GM12878 (cell line): ENCODE results near the gene GRM5. TPM values are rescaled to one million over a fixed set of nuclear protein-coding genes. Genes with fewer than 3 reads are reported as not detected.

Experiments used
- ATAC-seq: fragments of 200-7000 bp; cut with Tn5 transposase; 3 replicates; pipeline ENCODE4 v1.9.1; 2020; ENCODE audit warnings: mild to moderate bottlenecking, moderate library complexity
- BruUV-seq: library from RNA; stranded (reverse); fragments of 400-500 nt; replicated peaks from 2 replicates; lab custom pipeline; 2021; lab: Mats Ljungman, UMichigan
- CTCF ChIA-PET: fragments of 300-600 bp; sonication (Branson Sonifier 250); formaldehyde crosslinking; extraction: SDS; loops from one replicate; lab custom pipeline; 2021; ENCODE audit warnings: inconsistent platforms; lab: Yijun Ruan, JAX
- POLR2A ChIA-PET: fragments of 350-600 bp; formaldehyde crosslinking; extraction: SDS; loops from one replicate; lab custom pipeline; 2021; ENCODE audit warnings: inconsistent platforms; lab: Charles Lee
- RAD21 ChIA-PET: fragments of 300-600 bp; sonication (Branson Sonifier 250); formaldehyde crosslinking; loops from one replicate; lab custom pipeline; 2023; ENCODE audit warnings: antibody characterized with exemption; ENCODE audit not compliant: unreplicated experiment; lab: Charles Lee
- SMC1A ChIA-PET: fragments of 300-600 bp; sonication (Branson Sonifier 250); formaldehyde crosslinking; loops from one replicate; lab custom pipeline; 2023; ENCODE audit not compliant: unreplicated experiment, uncharacterized antibody; lab: Charles Lee
- DNase-seq: peaks from one replicate; pipeline ENCODE4 v3.0.0-alpha.2; 2011; ENCODE audit warnings: low read depth, low spot score
- FAIRE-seq: peaks from 3 replicates; lab custom pipeline; 2011; peaks lifted over from hg19 to GRCh38; lab: Jason Lieb, UNC
- H2AFZ ChIP-seq: 2 replicates; pipeline ENCODE4 v1.6.0; 2011; ENCODE audit warnings: low read depth, low read length, control low read depth; ENCODE audit not compliant: control insufficient read depth
- H3K27ac ChIP-seq: 2 replicates; pipeline ENCODE4 v1.5.1; 2011; ENCODE audit warnings: control low read depth; ENCODE audit not compliant: control insufficient read depth, insufficient read depth
- H3K27me3 ChIP-seq, 2 experiments: replicated peaks in 1 of 2; 2 replicates each; pipeline versions ENCODE4 v1.6.0 to v1.6.1; 2011; ENCODE audit warnings: low read length in 1 of 2; ENCODE audit not compliant: control insufficient read depth in 2 of 2, insufficient read depth in 2 of 2
- H3K36me3 ChIP-seq, 2 experiments: 2 replicates each; pipeline ENCODE4 v1.5.1; 2011; ENCODE audit warnings: low read length in 1 of 2; ENCODE audit not compliant: control insufficient read depth in 2 of 2, insufficient read depth in 2 of 2
- H3K4me1 ChIP-seq: 2 replicates; pipeline ENCODE4 v1.6.1; 2011; ENCODE audit warnings: mild to moderate bottlenecking, low read length, moderate library complexity, mixed read lengths; ENCODE audit not compliant: control insufficient read depth, insufficient read depth
- H3K4me2 ChIP-seq: 2 replicates; pipeline ENCODE4 v1.6.0; 2011; ENCODE audit warnings: control low read depth; ENCODE audit not compliant: control insufficient read depth, insufficient read depth
- H3K4me3 ChIP-seq: fragments of 200-600 bp; sonication (generic); 2 replicates; pipeline ENCODE4 v1.5.1; 2016
- H3K79me2 ChIP-seq: 2 replicates; pipeline ENCODE4 v1.6.0; 2011; ENCODE audit warnings: low read length; ENCODE audit not compliant: control insufficient read depth, insufficient read depth
- H3K9ac ChIP-seq: 2 replicates; pipeline ENCODE4 v1.8.0; 2011; ENCODE audit warnings: low read length, control low read depth, mixed read lengths; ENCODE audit not compliant: control insufficient read depth, insufficient read depth
- H3K9me3 ChIP-seq: replicated peaks from 3 replicates; pipeline ENCODE4 v1.5.1; 2011; ENCODE audit warnings: mild to moderate bottlenecking, low read length; ENCODE audit not compliant: control insufficient read depth, insufficient read depth
- H4K20me1 ChIP-seq: 2 replicates; pipeline ENCODE4 v1.6.0; 2011; ENCODE audit not compliant: control insufficient read depth, insufficient read depth
- GATAD2B ChIP-seq: fragments of 450-650 bp; conservative IDR thresholded peaks from 2 replicates; pipeline ENCODE4 v1.6.1; 2017; ENCODE audit warnings: low read depth, mild to moderate bottlenecking, moderate library complexity
- KAT2A ChIP-seq: conservative IDR thresholded peaks from 2 replicates; pipeline ENCODE4 v1.6.1; 2011; ENCODE audit warnings: low read depth, low read length; ENCODE audit not compliant: control insufficient read depth
- ZNF24 ChIP-seq: fragments of 450-650 bp; IDR thresholded peaks from 2 replicates; pipeline ENCODE4 v1.6.1; 2017; ENCODE audit warnings: antibody characterized with exemption, mild to moderate bottlenecking
- WGBS: methylation state at CpG from one replicate; pipeline ENCODE4 v1.1.6; 2016; ENCODE audit warnings: low lambda C conversion rate; ENCODE audit not compliant: insufficient replicate concordance, insufficient coverage; ENCODE audit errors: missing lambda C conversion rate; 5-methylcytosine and 5-hydroxymethylcytosine counted together
- in situ Hi-C: fragments of 300-500 bp; cut with MboI; formaldehyde crosslinking; loops from 9 replicates; pipeline ENCODE4 v1.14.3; 2018; ENCODE audit warnings: mixed read lengths
- intact Hi-C: fragments of 100-400 bp; cut with micrococcal nuclease; formaldehyde crosslinking; loops from one replicate; pipeline ENCODE4 v1.14.2; 2022; ENCODE audit not compliant: unreplicated experiment
- polyA plus RNA-seq, 11 experiments: library from polyadenylated mRNA; depleted of rRNA in 4 of 11; unstranded in 6 of 11; stranded (reverse) in 5 of 11; fragments of >200 nt; fragmentation: Nextera tagmentation in 4 of 11; fragmentation: Illumina TruSeq in 1 of 11; extraction: Ambion mirVana in 4 of 11; extraction: Trizol in 1 of 11; gene quantifications; 1 replicate in 1 of 11; 2 replicates in 10 of 11; pipeline versions ENCODE4 v1.2.1 to v1.2.3, GENCODE V29; 2011 to 2016; ENCODE audit warnings: inconsistent platforms in 2 of 11, missing spikeins in 2 of 11, low read depth in 1 of 11
- total RNA-seq, 4 experiments: library from RNA; depleted of rRNA in 3 of 4; stranded (reverse); fragments of >200 nt in 3 of 4; fragmentation: Illumina TruSeq in 1 of 4; extraction: Trizol in 1 of 4; gene quantifications; 2 replicates each; pipeline versions ENCODE4 v1.2.1 to v1.2.3, GENCODE V29; 2013 to 2021
- TF ChIP-seq, protein P1 (sequence below): fragments of 450-650 bp; IDR thresholded peaks from 2 replicates; pipeline ENCODE4 v1.6.1; 2016; ENCODE audit warnings: mild to moderate bottlenecking, moderate library complexity, borderline replicate concordance
- TF ChIP-seq, protein P2 (sequence below): fragments of 450-650 bp; formaldehyde crosslinking; IDR thresholded peaks from 2 replicates; pipeline ENCODE4 v1.4.0; 2020; ENCODE audit warnings: mild to moderate bottlenecking, moderate library complexity
- TF ChIP-seq, protein P3 (sequence below): fragments of 450-650 bp; IDR thresholded peaks from 2 replicates; pipeline ENCODE4 v1.6.1; 2017; ENCODE audit warnings: antibody characterized with exemption, mild to moderate bottlenecking, moderate library complexity
- TF ChIP-seq, protein P4 (sequence below): IDR thresholded peaks from 2 replicates; pipeline ENCODE4 v1.6.1; 2011; ENCODE audit warnings: low read depth, low read length, improper control_type of control experiment, borderline replicate concordance

The GRM5 gene
- total and polyA plus RNA-seq, 10 of the 15 experiments (the other 5 are each of a cell fraction or from before 2014, with no cell fraction given) = not detected

- no peak overlapping the region for H3K27ac ChIP-seq
- H4K20me1 ChIP-seq = no peaks in the 10 kb centered on the region
- 71% methylated on average over 11 of the region's 11 CpGs for WGBS
- ATAC-seq = no peak
- ChIA-PET RAD21 (no interaction called here), POLR2A (no interaction called here), CTCF (interaction anchor here (1.3 kb wide), 1 partner anchor 10 kb away, joined by 3 read pairs; no protein-coding TSS in a partner anchor), SMC1A (interaction anchor here (1.4 to 1.5 kb wide), 2 partner anchors 7 to 32 kb away, joined by 3 to 4 read pairs; no protein-coding TSS in a partner anchor)
- H3K9me3 ChIP-seq = no peaks in the 10 kb centered on the region
- H3K4me1 ChIP-seq = no peaks in the 10 kb centered on the region
- intact Hi-C loops = no loop called here
- no peak for DNase-seq
- no peaks in the 10 kb centered on the region for H3K79me2 ChIP-seq
- peaks cover 7 to 9% of the 10 kb centered on the region in 2 experiments; a peak in 3 of 4 replicates for H3K27me3 ChIP-seq
- no TSS peak for BruUV-seq
- H3K36me3 ChIP-seq = no peaks in the 10 kb centered on the region
- no peak overlapping the region for H3K4me2 ChIP-seq
- H3K9ac ChIP-seq = no peak overlapping the region
- in situ Hi-C loops = no loop called here
- H3K4me3 ChIP-seq = no peak overlapping the region
- no peak overlapping the region for H2AFZ ChIP-seq
- no peak for FAIRE-seq
- TF ChIP-seq, protein P1, sequence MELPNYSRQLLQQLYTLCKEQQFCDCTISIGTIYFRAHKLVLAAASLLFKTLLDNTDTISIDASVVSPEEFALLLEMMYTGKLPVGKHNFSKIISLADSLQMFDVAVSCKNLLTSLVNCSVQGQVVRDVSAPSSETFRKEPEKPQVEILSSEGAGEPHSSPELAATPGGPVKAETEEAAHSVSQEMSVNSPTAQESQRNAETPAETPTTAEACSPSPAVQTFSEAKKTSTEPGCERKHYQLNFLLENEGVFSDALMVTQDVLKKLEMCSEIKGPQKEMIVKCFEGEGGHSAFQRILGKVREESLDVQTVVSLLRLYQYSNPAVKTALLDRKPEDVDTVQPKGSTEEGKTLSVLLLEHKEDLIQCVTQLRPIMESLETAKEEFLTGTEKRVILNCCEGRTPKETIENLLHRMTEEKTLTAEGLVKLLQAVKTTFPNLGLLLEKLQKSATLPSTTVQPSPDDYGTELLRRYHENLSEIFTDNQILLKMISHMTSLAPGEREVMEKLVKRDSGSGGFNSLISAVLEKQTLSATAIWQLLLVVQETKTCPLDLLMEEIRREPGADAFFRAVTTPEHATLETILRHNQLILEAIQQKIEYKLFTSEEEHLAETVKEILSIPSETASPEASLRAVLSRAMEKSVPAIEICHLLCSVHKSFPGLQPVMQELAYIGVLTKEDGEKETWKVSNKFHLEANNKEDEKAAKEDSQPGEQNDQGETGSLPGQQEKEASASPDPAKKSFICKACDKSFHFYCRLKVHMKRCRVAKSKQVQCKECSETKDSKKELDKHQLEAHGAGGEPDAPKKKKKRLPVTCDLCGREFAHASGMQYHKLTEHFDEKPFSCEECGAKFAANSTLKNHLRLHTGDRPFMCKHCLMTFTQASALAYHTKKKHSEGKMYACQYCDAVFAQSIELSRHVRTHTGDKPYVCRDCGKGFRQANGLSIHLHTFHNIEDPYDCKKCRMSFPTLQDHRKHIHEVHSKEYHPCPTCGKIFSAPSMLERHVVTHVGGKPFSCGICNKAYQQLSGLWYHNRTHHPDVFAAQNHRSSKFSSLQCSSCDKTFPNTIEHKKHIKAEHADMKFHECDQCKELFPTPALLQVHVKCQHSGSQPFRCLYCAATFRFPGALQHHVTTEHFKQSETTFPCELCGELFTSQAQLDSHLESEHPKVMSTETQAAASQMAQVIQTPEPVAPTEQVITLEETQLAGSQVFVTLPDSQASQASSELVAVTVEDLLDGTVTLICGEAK = no peak
- TF ChIP-seq, protein P2, sequence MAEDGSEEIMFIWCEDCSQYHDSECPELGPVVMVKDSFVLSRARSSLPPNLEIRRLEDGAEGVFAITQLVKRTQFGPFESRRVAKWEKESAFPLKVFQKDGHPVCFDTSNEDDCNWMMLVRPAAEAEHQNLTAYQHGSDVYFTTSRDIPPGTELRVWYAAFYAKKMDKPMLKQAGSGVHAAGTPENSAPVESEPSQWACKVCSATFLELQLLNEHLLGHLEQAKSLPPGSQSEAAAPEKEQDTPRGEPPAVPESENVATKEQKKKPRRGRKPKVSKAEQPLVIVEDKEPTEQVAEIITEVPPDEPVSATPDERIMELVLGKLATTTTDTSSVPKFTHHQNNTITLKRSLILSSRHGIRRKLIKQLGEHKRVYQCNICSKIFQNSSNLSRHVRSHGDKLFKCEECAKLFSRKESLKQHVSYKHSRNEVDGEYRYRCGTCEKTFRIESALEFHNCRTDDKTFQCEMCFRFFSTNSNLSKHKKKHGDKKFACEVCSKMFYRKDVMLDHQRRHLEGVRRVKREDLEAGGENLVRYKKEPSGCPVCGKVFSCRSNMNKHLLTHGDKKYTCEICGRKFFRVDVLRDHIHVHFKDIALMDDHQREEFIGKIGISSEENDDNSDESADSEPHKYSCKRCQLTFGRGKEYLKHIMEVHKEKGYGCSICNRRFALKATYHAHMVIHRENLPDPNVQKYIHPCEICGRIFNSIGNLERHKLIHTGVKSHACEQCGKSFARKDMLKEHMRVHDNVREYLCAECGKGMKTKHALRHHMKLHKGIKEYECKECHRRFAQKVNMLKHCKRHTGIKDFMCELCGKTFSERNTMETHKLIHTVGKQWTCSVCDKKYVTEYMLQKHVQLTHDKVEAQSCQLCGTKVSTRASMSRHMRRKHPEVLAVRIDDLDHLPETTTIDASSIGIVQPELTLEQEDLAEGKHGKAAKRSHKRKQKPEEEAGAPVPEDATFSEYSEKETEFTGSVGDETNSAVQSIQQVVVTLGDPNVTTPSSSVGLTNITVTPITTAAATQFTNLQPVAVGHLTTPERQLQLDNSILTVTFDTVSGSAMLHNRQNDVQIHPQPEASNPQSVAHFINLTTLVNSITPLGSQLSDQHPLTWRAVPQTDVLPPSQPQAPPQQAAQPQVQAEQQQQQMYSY (CRISPR knock-in tag) = no peak
- TF ChIP-seq, protein P3, sequence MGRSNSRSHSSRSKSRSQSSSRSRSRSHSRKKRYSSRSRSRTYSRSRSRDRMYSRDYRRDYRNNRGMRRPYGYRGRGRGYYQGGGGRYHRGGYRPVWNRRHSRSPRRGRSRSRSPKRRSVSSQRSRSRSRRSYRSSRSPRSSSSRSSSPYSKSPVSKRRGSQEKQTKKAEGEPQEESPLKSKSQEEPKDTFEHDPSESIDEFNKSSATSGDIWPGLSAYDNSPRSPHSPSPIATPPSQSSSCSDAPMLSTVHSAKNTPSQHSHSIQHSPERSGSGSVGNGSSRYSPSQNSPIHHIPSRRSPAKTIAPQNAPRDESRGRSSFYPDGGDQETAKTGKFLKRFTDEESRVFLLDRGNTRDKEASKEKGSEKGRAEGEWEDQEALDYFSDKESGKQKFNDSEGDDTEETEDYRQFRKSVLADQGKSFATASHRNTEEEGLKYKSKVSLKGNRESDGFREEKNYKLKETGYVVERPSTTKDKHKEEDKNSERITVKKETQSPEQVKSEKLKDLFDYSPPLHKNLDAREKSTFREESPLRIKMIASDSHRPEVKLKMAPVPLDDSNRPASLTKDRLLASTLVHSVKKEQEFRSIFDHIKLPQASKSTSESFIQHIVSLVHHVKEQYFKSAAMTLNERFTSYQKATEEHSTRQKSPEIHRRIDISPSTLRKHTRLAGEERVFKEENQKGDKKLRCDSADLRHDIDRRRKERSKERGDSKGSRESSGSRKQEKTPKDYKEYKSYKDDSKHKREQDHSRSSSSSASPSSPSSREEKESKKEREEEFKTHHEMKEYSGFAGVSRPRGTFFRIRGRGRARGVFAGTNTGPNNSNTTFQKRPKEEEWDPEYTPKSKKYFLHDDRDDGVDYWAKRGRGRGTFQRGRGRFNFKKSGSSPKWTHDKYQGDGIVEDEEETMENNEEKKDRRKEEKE = no peak
- no peak for TF ChIP-seq ZNF24
- TF ChIP-seq GATAD2B = no peak
- TF ChIP-seq, protein P4, sequence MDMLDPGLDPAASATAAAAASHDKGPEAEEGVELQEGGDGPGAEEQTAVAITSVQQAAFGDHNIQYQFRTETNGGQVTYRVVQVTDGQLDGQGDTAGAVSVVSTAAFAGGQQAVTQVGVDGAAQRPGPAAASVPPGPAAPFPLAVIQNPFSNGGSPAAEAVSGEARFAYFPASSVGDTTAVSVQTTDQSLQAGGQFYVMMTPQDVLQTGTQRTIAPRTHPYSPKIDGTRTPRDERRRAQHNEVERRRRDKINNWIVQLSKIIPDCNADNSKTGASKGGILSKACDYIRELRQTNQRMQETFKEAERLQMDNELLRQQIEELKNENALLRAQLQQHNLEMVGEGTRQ = no peak
- no peak for TF ChIP-seq KAT2A
Observed at GRCh38 chr11:88507771-88508417, 557.9 kb downstream of the GRM5 start.
